Measurements from ENCODE around the gene NTM. TPM values are rescaled to one million over a fixed set of nuclear protein-coding genes. Genes with fewer than 3 reads are reported as not detected.

Gene NTM
- total RNA-seq, 1 experiment from 2014 or later: 16.4 TPM

GRCh38 chr11:131616481-131617140, 246.2 kb downstream of the NTM start:
- H3K36me3 Mint-ChIP-seq: no peaks in the 10 kb centered on the region
- no peaks in the 10 kb centered on the region for H3K9me3 Mint-ChIP-seq
- H3K27ac Mint-ChIP-seq: no peak overlapping the region
- ChIA-PET POLR2A (no interaction called here), CTCF (interaction anchor here (1.6 kb wide), 1 partner anchor 58 kb away, joined by 5 read pairs; no protein-coding TSS in a partner anchor)
- peaks cover 11% of the 10 kb centered on the region for H3K4me1 Mint-ChIP-seq
- DNase-seq (ENCODE audit: low spot score) (no peak), ATAC-seq (no peak)
- peaks cover 10% of the 10 kb centered on the region for H3K27me3 Mint-ChIP-seq (ENCODE audit: low read depth)
- no peak overlapping the region for H3K4me3 Mint-ChIP-seq
- TF ChIP-seq NFE2L1 (CRISPR knock-in tag; IDR thresholded peaks at IDR 0.05): no peak
- TF ChIP-seq, protein P1, sequence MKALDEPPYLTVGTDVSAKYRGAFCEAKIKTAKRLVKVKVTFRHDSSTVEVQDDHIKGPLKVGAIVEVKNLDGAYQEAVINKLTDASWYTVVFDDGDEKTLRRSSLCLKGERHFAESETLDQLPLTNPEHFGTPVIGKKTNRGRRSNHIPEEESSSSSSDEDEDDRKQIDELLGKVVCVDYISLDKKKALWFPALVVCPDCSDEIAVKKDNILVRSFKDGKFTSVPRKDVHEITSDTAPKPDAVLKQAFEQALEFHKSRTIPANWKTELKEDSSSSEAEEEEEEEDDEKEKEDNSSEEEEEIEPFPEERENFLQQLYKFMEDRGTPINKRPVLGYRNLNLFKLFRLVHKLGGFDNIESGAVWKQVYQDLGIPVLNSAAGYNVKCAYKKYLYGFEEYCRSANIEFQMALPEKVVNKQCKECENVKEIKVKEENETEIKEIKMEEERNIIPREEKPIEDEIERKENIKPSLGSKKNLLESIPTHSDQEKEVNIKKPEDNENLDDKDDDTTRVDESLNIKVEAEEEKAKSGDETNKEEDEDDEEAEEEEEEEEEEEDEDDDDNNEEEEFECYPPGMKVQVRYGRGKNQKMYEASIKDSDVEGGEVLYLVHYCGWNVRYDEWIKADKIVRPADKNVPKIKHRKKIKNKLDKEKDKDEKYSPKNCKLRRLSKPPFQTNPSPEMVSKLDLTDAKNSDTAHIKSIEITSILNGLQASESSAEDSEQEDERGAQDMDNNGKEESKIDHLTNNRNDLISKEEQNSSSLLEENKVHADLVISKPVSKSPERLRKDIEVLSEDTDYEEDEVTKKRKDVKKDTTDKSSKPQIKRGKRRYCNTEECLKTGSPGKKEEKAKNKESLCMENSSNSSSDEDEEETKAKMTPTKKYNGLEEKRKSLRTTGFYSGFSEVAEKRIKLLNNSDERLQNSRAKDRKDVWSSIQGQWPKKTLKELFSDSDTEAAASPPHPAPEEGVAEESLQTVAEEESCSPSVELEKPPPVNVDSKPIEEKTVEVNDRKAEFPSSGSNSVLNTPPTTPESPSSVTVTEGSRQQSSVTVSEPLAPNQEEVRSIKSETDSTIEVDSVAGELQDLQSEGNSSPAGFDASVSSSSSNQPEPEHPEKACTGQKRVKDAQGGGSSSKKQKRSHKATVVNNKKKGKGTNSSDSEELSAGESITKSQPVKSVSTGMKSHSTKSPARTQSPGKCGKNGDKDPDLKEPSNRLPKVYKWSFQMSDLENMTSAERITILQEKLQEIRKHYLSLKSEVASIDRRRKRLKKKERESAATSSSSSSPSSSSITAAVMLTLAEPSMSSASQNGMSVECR (CRISPR knock-in tag; IDR thresholded peaks at IDR 0.05; ENCODE audit: borderline replicate concordance): no peak
- TF ChIP-seq ELF4 (CRISPR knock-in tag; IDR thresholded peaks at IDR 0.05; ENCODE audit: low read depth): no peak
- no peak for TF ChIP-seq ZNF219 (CRISPR knock-in tag; IDR thresholded peaks at IDR 0.05; ENCODE audit: borderline replicate concordance)
- TF ChIP-seq FOXP1 (CRISPR knock-in tag; IDR thresholded peaks at IDR 0.05; ENCODE audit: borderline replicate concordance): no peak
- TF ChIP-seq, protein P2, sequence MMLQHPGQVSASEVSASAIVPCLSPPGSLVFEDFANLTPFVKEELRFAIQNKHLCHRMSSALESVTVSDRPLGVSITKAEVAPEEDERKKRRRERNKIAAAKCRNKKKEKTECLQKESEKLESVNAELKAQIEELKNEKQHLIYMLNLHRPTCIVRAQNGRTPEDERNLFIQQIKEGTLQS (CRISPR knock-in tag; conservative IDR thresholded peaks at IDR 0.05): no peak
- TF ChIP-seq, protein P3, sequence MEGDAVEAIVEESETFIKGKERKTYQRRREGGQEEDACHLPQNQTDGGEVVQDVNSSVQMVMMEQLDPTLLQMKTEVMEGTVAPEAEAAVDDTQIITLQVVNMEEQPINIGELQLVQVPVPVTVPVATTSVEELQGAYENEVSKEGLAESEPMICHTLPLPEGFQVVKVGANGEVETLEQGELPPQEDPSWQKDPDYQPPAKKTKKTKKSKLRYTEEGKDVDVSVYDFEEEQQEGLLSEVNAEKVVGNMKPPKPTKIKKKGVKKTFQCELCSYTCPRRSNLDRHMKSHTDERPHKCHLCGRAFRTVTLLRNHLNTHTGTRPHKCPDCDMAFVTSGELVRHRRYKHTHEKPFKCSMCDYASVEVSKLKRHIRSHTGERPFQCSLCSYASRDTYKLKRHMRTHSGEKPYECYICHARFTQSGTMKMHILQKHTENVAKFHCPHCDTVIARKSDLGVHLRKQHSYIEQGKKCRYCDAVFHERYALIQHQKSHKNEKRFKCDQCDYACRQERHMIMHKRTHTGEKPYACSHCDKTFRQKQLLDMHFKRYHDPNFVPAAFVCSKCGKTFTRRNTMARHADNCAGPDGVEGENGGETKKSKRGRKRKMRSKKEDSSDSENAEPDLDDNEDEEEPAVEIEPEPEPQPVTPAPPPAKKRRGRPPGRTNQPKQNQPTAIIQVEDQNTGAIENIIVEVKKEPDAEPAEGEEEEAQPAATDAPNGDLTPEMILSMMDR (IDR thresholded peaks at IDR 0.05): no peak
- no peak for TF ChIP-seq CBFB (CRISPR knock-in tag; IDR thresholded peaks at IDR 0.05; ENCODE audit: low read depth)
- TF ChIP-seq, protein P4, sequence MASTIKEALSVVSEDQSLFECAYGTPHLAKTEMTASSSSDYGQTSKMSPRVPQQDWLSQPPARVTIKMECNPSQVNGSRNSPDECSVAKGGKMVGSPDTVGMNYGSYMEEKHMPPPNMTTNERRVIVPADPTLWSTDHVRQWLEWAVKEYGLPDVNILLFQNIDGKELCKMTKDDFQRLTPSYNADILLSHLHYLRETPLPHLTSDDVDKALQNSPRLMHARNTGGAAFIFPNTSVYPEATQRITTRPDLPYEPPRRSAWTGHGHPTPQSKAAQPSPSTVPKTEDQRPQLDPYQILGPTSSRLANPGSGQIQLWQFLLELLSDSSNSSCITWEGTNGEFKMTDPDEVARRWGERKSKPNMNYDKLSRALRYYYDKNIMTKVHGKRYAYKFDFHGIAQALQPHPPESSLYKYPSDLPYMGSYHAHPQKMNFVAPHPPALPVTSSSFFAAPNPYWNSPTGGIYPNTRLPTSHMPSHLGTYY (CRISPR knock-in tag; IDR thresholded peaks at IDR 0.05): no peak
- no peak for TF ChIP-seq GABPB1 (CRISPR knock-in tag; IDR thresholded peaks at IDR 0.05)
- no peak for TF ChIP-seq RELA (CRISPR knock-in tag; IDR thresholded peaks at IDR 0.05; ENCODE audit: borderline replicate concordance)
- no peak for TF ChIP-seq FOXJ3 (CRISPR knock-in tag; IDR thresholded peaks at IDR 0.05; ENCODE audit: borderline replicate concordance)
- TF ChIP-seq, protein P5, sequence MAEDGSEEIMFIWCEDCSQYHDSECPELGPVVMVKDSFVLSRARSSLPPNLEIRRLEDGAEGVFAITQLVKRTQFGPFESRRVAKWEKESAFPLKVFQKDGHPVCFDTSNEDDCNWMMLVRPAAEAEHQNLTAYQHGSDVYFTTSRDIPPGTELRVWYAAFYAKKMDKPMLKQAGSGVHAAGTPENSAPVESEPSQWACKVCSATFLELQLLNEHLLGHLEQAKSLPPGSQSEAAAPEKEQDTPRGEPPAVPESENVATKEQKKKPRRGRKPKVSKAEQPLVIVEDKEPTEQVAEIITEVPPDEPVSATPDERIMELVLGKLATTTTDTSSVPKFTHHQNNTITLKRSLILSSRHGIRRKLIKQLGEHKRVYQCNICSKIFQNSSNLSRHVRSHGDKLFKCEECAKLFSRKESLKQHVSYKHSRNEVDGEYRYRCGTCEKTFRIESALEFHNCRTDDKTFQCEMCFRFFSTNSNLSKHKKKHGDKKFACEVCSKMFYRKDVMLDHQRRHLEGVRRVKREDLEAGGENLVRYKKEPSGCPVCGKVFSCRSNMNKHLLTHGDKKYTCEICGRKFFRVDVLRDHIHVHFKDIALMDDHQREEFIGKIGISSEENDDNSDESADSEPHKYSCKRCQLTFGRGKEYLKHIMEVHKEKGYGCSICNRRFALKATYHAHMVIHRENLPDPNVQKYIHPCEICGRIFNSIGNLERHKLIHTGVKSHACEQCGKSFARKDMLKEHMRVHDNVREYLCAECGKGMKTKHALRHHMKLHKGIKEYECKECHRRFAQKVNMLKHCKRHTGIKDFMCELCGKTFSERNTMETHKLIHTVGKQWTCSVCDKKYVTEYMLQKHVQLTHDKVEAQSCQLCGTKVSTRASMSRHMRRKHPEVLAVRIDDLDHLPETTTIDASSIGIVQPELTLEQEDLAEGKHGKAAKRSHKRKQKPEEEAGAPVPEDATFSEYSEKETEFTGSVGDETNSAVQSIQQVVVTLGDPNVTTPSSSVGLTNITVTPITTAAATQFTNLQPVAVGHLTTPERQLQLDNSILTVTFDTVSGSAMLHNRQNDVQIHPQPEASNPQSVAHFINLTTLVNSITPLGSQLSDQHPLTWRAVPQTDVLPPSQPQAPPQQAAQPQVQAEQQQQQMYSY (CRISPR knock-in tag; IDR thresholded peaks at IDR 0.05): no peak
- TF ChIP-seq HMGA2 (CRISPR knock-in tag; IDR thresholded peaks at IDR 0.05): no peak
- TF ChIP-seq, protein P6, sequence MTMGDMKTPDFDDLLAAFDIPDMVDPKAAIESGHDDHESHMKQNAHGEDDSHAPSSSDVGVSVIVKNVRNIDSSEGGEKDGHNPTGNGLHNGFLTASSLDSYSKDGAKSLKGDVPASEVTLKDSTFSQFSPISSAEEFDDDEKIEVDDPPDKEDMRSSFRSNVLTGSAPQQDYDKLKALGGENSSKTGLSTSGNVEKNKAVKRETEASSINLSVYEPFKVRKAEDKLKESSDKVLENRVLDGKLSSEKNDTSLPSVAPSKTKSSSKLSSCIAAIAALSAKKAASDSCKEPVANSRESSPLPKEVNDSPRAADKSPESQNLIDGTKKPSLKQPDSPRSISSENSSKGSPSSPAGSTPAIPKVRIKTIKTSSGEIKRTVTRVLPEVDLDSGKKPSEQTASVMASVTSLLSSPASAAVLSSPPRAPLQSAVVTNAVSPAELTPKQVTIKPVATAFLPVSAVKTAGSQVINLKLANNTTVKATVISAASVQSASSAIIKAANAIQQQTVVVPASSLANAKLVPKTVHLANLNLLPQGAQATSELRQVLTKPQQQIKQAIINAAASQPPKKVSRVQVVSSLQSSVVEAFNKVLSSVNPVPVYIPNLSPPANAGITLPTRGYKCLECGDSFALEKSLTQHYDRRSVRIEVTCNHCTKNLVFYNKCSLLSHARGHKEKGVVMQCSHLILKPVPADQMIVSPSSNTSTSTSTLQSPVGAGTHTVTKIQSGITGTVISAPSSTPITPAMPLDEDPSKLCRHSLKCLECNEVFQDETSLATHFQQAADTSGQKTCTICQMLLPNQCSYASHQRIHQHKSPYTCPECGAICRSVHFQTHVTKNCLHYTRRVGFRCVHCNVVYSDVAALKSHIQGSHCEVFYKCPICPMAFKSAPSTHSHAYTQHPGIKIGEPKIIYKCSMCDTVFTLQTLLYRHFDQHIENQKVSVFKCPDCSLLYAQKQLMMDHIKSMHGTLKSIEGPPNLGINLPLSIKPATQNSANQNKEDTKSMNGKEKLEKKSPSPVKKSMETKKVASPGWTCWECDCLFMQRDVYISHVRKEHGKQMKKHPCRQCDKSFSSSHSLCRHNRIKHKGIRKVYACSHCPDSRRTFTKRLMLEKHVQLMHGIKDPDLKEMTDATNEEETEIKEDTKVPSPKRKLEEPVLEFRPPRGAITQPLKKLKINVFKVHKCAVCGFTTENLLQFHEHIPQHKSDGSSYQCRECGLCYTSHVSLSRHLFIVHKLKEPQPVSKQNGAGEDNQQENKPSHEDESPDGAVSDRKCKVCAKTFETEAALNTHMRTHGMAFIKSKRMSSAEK (CRISPR knock-in tag; IDR thresholded peaks at IDR 0.05; ENCODE audit: borderline replicate concordance): no peak
- TF ChIP-seq MXD4 (CRISPR knock-in tag; IDR thresholded peaks at IDR 0.05; ENCODE audit: borderline replicate concordance): no peak
- no peak for TF ChIP-seq IRF1 (CRISPR knock-in tag; IDR thresholded peaks at IDR 0.05)
- TF ChIP-seq MLX (CRISPR knock-in tag; IDR thresholded peaks at IDR 0.05): no peak
- no peak for TF ChIP-seq JAZF1 (CRISPR knock-in tag; IDR thresholded peaks at IDR 0.05)
